ENCODE measurements around the gene CNPY1. TPM values are rescaled to one million over a fixed set of nuclear protein-coding genes. Genes with fewer than 3 reads are reported as not detected.

Gene CNPY1
- total RNA-seq, 2 experiments from 2014 or later = not detected

DNA sequence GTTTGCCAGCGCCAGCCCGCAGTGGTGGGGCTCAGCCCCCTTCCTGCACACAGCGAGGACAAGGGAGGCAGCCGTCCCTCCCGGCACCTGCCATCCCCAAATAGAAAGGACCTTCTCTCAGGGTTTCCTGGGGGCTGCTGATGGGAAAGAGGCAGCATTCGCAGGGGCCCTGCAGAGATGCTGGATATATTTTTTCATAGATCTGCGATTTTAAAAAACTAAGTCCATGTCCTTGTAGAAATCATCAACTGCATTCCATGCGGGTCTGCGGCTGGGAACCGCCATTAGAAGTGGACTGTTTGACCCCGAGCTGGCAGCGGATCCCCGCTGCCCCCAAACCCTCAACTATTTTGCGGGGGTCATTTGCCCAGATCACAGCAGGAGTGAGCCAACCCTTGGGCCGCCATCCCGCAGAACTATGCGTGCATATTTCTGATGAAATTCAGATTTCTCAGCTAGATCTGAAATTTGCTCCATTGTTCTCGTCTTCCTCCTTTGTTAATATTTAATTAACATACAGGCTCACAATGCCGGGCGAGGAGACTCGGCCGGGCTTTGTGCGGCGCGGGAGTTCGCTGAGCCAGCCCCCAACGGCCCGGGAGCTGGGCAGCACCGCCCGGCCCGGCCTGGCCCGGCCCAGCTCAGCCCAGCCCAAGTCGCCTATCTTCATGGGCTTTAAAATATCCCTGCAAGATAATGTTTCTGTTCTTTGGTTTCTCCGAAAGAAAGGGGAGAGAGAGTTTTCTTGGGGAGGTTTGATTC lies 86.5 kb downstream of the CNPY1 start:
- Histone ChIP-seq H3K4me1 (ENCODE audit: insufficient read depth, low read length) (peaks cover 16% of the 10 kb centered on the region), H3K9me3 (ENCODE audit: control insufficient read depth in 1 of 2, insufficient read depth in 1 of 2, low read length in 2 of 2) (peaks cover 0 to 40% of the 10 kb centered on the region in 2 experiments), H3K36me3 (ENCODE audit: insufficient read depth, low read length) (no peaks in the 10 kb centered on the region), H3K4me3 (ENCODE audit: low read length) (no peak overlapping the region), H3K27me3 (ENCODE audit: control insufficient read depth in 1 of 2, insufficient read depth in 2 of 2, low read length in 2 of 2) (peaks cover 71 to 86% of the 10 kb centered on the region in 2 experiments), H3K27ac (ENCODE audit: low read depth in 1 of 2, low read length in 2 of 2) (no peak overlapping the region)
- TF ChIP-seq, protein P1, sequence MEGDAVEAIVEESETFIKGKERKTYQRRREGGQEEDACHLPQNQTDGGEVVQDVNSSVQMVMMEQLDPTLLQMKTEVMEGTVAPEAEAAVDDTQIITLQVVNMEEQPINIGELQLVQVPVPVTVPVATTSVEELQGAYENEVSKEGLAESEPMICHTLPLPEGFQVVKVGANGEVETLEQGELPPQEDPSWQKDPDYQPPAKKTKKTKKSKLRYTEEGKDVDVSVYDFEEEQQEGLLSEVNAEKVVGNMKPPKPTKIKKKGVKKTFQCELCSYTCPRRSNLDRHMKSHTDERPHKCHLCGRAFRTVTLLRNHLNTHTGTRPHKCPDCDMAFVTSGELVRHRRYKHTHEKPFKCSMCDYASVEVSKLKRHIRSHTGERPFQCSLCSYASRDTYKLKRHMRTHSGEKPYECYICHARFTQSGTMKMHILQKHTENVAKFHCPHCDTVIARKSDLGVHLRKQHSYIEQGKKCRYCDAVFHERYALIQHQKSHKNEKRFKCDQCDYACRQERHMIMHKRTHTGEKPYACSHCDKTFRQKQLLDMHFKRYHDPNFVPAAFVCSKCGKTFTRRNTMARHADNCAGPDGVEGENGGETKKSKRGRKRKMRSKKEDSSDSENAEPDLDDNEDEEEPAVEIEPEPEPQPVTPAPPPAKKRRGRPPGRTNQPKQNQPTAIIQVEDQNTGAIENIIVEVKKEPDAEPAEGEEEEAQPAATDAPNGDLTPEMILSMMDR (IDR thresholded peaks at IDR 0.05) = no peak
- ChIA-PET POLR2A (no interaction called here), CTCF (no interaction called here)
- intact Hi-C loops (cut with DNase I, micrococcal nuclease) = no loop called here
- peaks cover 81% of the 10 kb centered on the region for H3K27me3 Mint-ChIP-seq
- H3K36me3 Mint-ChIP-seq (ENCODE audit: low read depth) = no peaks in the 10 kb centered on the region
- peaks cover 16% of the 10 kb centered on the region for H3K4me1 Mint-ChIP-seq (ENCODE audit: low read depth)
- ATAC-seq (ENCODE audit: poor library complexity) (no peak), DNase-seq (no peak)
- H3K27ac Mint-ChIP-seq = no peak overlapping the region
- H3K4me3 Mint-ChIP-seq = peak overlapping the region; percentile 58
- no peaks in the 10 kb centered on the region for H3K9me3 Mint-ChIP-seq

DNA sequence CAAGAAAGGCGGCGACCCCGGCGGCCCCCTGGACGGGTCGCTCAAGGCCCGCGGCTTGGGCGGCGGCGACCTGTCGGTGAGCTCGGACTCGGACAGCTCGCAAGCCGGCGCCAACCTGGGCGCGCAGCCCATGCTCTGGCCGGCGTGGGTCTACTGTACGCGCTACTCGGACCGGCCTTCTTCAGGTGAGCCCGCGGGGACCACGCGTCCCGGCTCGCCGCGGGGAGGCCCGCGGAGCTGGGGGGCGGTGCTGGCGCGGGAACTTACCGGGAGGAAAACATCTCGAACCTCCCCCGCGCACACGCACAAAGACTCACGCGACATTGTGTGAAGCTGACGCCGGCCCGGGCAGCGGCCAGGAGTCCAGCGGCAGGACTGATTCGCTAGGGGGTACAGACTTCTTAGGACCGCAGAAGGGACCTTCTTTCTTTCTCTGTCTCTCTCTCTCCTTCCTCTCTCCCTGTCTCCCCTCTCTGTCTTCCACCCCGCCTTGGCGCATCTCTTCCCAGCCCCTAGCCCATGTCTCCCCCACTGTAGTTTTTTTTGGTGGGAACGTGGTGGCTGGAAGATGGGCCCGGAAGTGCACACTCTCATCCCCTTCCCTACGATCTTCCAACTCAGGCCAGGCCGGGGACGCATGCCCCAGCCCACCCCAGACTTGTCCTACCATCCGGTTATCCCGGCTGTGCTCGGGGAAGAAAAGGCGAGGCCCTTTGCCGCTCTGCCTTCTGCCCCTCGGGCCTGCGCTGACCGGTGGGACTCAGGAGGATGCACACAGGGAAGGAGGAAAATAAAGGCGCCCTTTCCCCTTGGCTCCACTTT lies 87.3 kb downstream of the CNPY1 start:
- ChIA-PET CTCF (no interaction called here), POLR2A (no interaction called here)
- no peak for DNase-seq
- Mint-ChIP-seq H3K36me3 (ENCODE audit: low read depth) (no peaks in the 10 kb centered on the region), H3K27ac (no peak overlapping the region), H3K9me3 (no peaks in the 10 kb centered on the region), H3K27me3 (peaks cover 78% of the 10 kb centered on the region), H3K4me1 (ENCODE audit: low read depth) (peaks cover 21% of the 10 kb centered on the region), H3K4me3 (peak overlapping the region; percentile 58)
- H3K36me3 ChIP-seq (ENCODE audit: insufficient read depth, low read length) = no peaks in the 10 kb centered on the region
- H3K27ac ChIP-seq (ENCODE audit: low read depth in 1 of 2, low read length in 2 of 2) = no peak overlapping the region
- TF ChIP-seq, protein P1 (IDR thresholded peaks at IDR 0.05) = no peak
- no peak for ATAC-seq (ENCODE audit: poor library complexity)
- intact Hi-C loops (cut with DNase I, micrococcal nuclease) = no loop called here
- peaks cover 0 to 47% of the 10 kb centered on the region in 2 experiments for H3K9me3 ChIP-seq (ENCODE audit: control insufficient read depth in 1 of 2, insufficient read depth in 1 of 2, low read length in 2 of 2)
- H3K4me3 ChIP-seq (ENCODE audit: low read length) = no peak overlapping the region
- peaks cover 72 to 87% of the 10 kb centered on the region in 2 experiments for H3K27me3 ChIP-seq (ENCODE audit: control insufficient read depth in 1 of 2, insufficient read depth in 2 of 2, low read length in 2 of 2)
- peaks cover 20% of the 10 kb centered on the region for H3K4me1 ChIP-seq (ENCODE audit: insufficient read depth, low read length)

DNA sequence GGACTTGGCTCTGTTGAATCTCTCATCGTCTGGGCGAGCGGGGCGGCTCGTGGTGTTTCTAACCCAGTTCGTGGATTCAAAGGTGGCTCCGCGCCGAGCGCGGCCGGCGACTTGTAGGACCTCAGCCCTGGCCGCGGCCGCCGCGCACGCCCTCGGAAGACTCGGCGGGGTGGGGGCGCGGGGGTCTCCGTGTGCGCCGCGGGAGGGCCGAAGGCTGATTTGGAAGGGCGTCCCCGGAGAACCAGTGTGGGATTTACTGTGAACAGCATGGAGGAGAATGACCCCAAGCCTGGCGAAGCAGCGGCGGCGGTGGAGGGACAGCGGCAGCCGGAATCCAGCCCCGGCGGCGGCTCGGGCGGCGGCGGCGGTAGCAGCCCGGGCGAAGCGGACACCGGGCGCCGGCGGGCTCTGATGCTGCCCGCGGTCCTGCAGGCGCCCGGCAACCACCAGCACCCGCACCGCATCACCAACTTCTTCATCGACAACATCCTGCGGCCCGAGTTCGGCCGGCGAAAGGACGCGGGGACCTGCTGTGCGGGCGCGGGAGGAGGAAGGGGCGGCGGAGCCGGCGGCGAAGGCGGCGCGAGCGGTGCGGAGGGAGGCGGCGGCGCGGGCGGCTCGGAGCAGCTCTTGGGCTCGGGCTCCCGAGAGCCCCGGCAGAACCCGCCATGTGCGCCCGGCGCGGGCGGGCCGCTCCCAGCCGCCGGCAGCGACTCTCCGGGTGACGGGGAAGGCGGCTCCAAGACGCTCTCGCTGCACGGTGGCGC lies 88.1 kb downstream of the CNPY1 start, which contains the start of gene EN2:
Gene EN2 (plus strand): TSS at position 19 of the 767 bp plus-strand sequence. CDS start 249 bp downstream, at position 268.
- CTCF ChIA-PET = no interaction called here
- H3K4me1 ChIP-seq (ENCODE audit: insufficient read depth, low read length) = peaks cover 22% of the 10 kb centered on the region
- no peak within 1 kb of the TSS for H3K27ac Mint-ChIP-seq
- H3K9me3 ChIP-seq (ENCODE audit: control insufficient read depth in 1 of 2, insufficient read depth in 1 of 2, low read length in 2 of 2) = peaks cover 0 to 54% of the 10 kb centered on the region in 2 experiments
- intact Hi-C loops (cut with DNase I, micrococcal nuclease) = no loop called here
- no peaks in the 10 kb centered on the region for H3K9me3 Mint-ChIP-seq
- peaks cover 70 to 81% of the 10 kb centered on the region in 2 experiments for H3K27me3 ChIP-seq (ENCODE audit: control insufficient read depth in 1 of 2, insufficient read depth in 2 of 2, low read length in 2 of 2)
- H3K36me3 ChIP-seq (ENCODE audit: insufficient read depth, low read length) = no peaks in the 10 kb centered on the region
- peaks cover 71% of the 10 kb centered on the region for H3K27me3 Mint-ChIP-seq
- peaks cover 21% of the 10 kb centered on the region for H3K4me1 Mint-ChIP-seq (ENCODE audit: low read depth)
- H3K27ac ChIP-seq (ENCODE audit: low read depth in 1 of 2, low read length in 2 of 2) = no peak within 1 kb of the TSS
- peak in 1 of 14 experiments; percentile 13 for DNase-seq
- POLR2A ChIA-PET = no interaction called here
- peak within 1 kb of the TSS; percentile 41 for H3K4me3 ChIP-seq (ENCODE audit: low read length)
- ATAC-seq (ENCODE audit: poor library complexity) = no peak
- peak within 1 kb of the TSS; percentile 76 for H3K4me3 Mint-ChIP-seq
- TF ChIP-seq, protein P1 (IDR thresholded peaks at IDR 0.05) = no peak
- no peaks in the 10 kb centered on the region for H3K36me3 Mint-ChIP-seq (ENCODE audit: low read depth)

Data from CD4-positive, alpha-beta T cell (primary cell).